ENCODE data around the gene EPHA5.

DNA sequence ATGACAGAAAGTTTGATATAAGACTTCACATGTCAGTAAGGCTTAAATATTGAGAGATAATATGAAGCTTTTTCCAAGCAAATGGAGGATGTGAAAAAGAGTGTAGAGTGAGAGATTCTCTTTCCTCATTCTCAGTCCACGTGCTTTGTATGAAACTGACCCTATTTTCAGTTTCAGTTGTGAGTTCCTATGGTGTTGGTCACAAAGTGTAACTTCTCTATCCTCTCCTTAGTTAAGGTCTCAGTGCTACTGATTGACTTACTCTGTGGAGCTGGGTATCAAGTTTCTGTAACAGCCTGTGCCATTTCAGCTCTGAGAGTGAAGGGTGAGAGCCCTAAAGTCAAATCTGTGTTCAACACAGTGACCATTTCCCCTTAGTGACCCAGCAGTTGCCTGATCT lies 277.2 kb downstream of the EPHA5 start:
- TF ChIP-seq EP300 (IDR thresholded peaks at IDR 0.05) (no peak), CTCF (IDR thresholded peaks at IDR 0.05) (no peak), POLR2A (IDR thresholded peaks at IDR 0.05) (no peak)

Data from tibial nerve (tissue), 4 donors.